Pancreas (tissue), 10 donors: ENCODE results near the gene C5orf63. TPM values are rescaled to one million over a fixed set of nuclear protein-coding genes. Genes with fewer than 3 reads are reported as not detected.
"Not testable (repeated sequence)": the region's sequence is repeated elsewhere in the genome, so short reads cannot be mapped to it uniquely, and the experiment has no call there.

Experiments used
- ATAC-seq, 4 donors: fragments of 200-7000 bp; cut with Tn5 transposase; one replicate each; pipeline versions ENCODE4 v1.8.0 to v1.9.1; 2020; ENCODE audit warnings: mild to moderate bottlenecking in 4 of 4, moderate library complexity in 4 of 4
- DNase-seq, 6 donors: peaks; one replicate each; pipeline ENCODE4 v3.0.0-alpha.2; 2020
- FAIRE-seq: peaks from 2 replicates; lab custom pipeline; 2012; peaks lifted over from hg19 to GRCh38; lab: Jason Lieb, UNC
- H3K27ac ChIP-seq, 4 donors: fragments of 200-600 bp; sonication (generic); 1 replicate in 3 of 4; 2 replicates in 1 of 4; pipeline versions ENCODE4 v1.5.0 to v1.8.0; 2020
- H3K27me3 ChIP-seq, 4 donors: fragments of 200-600 bp; one replicate each; pipeline ENCODE4 v1.8.0; 2021
- H3K36me3 ChIP-seq, 3 donors: fragments of 200-600 bp; sonication (generic) in 1 of 3; one replicate each; pipeline versions ENCODE4 v1.5.0 to v1.8.0; 2020 to 2021
- H3K4me1 ChIP-seq, 3 donors: fragments of 200-600 bp; one replicate each; pipeline ENCODE4 v1.8.0; 2021
- H3K4me3 ChIP-seq, 4 donors: fragments of 200-600 bp; sonication (generic) in 2 of 4; one replicate each; pipeline versions ENCODE4 v1.5.0 to v1.8.0; 2020 to 2021
- H3K9me3 ChIP-seq, 4 donors: fragments of 200-600 bp; one replicate each; pipeline ENCODE4 v1.8.0; 2021
- WGBS, 2 donors: extraction: QIAGEN DNeasy Blood & Tissue Kit; methylation state at CpG; one replicate each; pipeline ENCODE4 v1.1.7; 2013; 5-methylcytosine and 5-hydroxymethylcytosine counted together
- intact Hi-C, 3 donors: fragments of 100-400 bp; cut with DNase I; formaldehyde crosslinking; loops; one replicate each; pipeline versions ENCODE4 v1.11.1 to v1.14.2; 2022
- polyA plus RNA-seq, 2 donors: library from polyadenylated mRNA; stranded (reverse); fragments of 200-250 nt; gene quantifications; one replicate each; pipeline ENCODE4 v1.2.3, GENCODE V29; 2013
- total RNA-seq, 6 donors: library from RNA; stranded (reverse); fragmentation: NEBNext Ultra II Directional in 4 of 6; extraction: Animal tissue kit (Norgen Biotek cat#: 25700) in 4 of 6; gene quantifications; one replicate each; pipeline versions ENCODE4 v1.2.1 to v1.2.4, GENCODE V29; 2021 to 2023
- TF ChIP-seq, protein P1 (sequence below), 4 donors: fragments of 200-600 bp; sonication (generic) in 3 of 4; IDR thresholded peaks; one replicate each; pipeline versions ENCODE4 v1.5.0 to v1.8.0; 2021; ENCODE audit warnings: antibody characterized with exemption in 4 of 4
- donor health status: healthy with polysubstance abuse.
- donor health status: DM: no; HTN: no; CAD: no; lungs with moderate emphysema.
- donor health status: DM: no; HTN: no; CAD: no.
- donor health status: control.
- donor health status: control.
- donor health status: Bipolar disorder and iron deficiency.
- donor health status: DM: yes; HTN: yes; CAD: no.
- donor health status: DM: no; HTN: no; CAD: no.
- donor health status: DM: no; HTN: no; CAD: no.
- donor health status: DM: yes; HTN: yes; CAD: no.

C5orf63 gene
- total and polyA plus RNA-seq, 8 donors = 1.6 to 8.8 (median 3.5) TPM

DNA sequence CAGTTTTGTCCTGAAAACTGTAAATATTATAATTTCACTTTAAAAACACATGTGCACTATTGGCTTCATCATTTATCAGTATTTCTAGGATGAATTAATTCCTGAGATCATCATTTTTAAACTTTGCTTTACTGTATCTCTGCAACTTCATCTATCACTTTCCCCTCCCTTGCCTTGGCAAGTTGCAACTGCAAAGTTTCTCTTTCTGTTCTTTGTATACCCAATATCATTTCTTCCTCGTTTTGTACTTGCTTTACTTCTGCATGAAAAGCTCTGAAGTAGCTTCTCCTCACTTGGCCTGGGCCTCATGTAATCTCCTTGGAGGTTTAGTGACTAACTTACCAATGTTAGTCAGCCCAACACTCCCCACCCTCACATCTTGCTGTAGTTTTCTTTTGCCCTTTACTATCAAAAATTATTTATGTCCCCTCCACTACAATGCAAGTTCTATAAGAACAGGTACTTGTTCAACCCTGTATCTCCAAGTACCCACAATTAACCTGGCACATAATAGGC, 12.8 kb downstream of the C5orf63 start:
- Histone ChIP-seq H3K4me1 (no peaks in the 10 kb centered on the region), H3K4me3 (no peak overlapping the region), H3K9me3 (no peaks in the 10 kb centered on the region), H3K27ac (no peak overlapping the region), H3K27me3 (no peaks in the 10 kb centered on the region), H3K36me3 (no peaks in the 10 kb centered on the region)
- WGBS, 2 donors = 50 to 59% methylated on average over 1 of the region's 1 CpG
- TF ChIP-seq, protein P1, sequence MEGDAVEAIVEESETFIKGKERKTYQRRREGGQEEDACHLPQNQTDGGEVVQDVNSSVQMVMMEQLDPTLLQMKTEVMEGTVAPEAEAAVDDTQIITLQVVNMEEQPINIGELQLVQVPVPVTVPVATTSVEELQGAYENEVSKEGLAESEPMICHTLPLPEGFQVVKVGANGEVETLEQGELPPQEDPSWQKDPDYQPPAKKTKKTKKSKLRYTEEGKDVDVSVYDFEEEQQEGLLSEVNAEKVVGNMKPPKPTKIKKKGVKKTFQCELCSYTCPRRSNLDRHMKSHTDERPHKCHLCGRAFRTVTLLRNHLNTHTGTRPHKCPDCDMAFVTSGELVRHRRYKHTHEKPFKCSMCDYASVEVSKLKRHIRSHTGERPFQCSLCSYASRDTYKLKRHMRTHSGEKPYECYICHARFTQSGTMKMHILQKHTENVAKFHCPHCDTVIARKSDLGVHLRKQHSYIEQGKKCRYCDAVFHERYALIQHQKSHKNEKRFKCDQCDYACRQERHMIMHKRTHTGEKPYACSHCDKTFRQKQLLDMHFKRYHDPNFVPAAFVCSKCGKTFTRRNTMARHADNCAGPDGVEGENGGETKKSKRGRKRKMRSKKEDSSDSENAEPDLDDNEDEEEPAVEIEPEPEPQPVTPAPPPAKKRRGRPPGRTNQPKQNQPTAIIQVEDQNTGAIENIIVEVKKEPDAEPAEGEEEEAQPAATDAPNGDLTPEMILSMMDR (IDR thresholded peaks at IDR 0.05) = no peak
- ATAC-seq (no peak), FAIRE-seq (no peak), DNase-seq (no peak)
- intact Hi-C loops = no loop called here

DNA sequence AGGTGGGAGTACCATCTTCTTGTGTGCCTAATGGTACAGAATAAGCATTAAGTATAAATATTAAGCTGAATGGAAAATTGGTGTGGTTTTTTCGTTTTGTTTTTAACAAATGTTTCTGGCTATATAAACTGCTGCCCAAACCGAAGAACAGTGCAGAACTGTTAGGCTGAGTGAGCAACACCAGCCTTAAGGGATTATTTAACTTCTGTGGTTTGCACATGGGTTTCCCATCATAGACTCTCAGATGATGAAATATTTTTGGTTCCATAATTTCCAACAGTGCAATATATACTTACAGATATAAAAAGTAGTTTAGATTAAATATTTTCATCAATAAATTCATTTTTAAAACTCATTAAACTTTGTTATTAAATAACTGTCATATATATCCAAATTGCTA, 16.4 kb downstream of the C5orf63 start:
- H3K27me3 ChIP-seq = no peaks in the 10 kb centered on the region
- no peak overlapping the region for H3K27ac ChIP-seq
- no peak overlapping the region for H3K4me3 ChIP-seq
- 72 to 73% methylated on average over 2 of the region's 2 CpGs for WGBS, 2 donors
- no peak for FAIRE-seq
- no peaks in the 10 kb centered on the region for H3K9me3 ChIP-seq
- intact Hi-C loops = no loop called here
- ATAC-seq = no peak
- H3K36me3 ChIP-seq = peaks cover 0 to 4% (median 0%) of the 10 kb centered on the region in 3 donors
- no peak for DNase-seq
- H3K4me1 ChIP-seq = no peaks in the 10 kb centered on the region
- TF ChIP-seq, protein P1 (IDR thresholded peaks at IDR 0.05) = no peak

DNA sequence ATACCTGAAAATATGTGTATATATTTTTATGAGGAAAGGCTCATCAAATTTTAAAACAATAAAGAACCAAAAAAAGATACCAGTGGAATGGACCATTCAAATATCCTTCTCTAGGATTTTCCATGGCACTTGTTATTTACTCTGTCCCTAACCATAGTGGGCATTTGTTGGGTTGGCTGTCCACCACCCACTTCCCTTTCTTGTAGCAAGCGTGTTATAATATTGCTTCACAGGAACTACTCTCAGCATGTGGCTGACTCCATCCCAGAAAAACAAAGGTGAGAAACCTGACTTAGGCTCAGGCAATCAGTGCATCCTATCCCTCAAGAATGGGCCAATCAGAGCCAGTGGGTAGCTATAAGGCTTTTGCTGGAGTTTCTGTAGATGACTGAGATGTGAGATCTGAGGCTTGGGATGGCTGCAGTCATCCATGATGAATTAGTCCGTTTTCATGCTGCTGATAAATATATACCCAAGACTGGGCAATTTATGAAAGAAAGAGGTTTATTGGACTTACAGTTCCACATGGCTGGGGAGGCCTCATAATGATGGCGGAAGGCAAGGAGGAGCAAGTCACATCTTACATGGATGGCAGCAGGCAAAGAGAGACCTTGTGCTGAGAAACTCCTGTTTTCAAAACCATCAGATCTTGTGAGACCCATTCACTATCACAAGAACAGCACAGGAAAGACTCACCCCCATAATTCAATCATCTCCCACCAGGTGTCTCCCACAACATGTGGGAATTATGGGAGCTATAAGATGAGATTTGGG, 17.2 kb downstream of the C5orf63 start:
- 91 to 94% methylated on average over 3 of the region's 3 CpGs for WGBS, 2 donors
- Histone ChIP-seq H3K36me3 (peaks cover 0 to 9% (median 0%) of the 10 kb centered on the region in 3 donors), H3K4me3 (no peak overlapping the region), H3K27me3 (no peaks in the 10 kb centered on the region), H3K9me3 (no peaks in the 10 kb centered on the region), H3K27ac (no peak overlapping the region), H3K4me1 (no peaks in the 10 kb centered on the region)
- intact Hi-C loops = no loop called here
- no peak for DNase-seq
- FAIRE-seq = no peak
- no peak for ATAC-seq
- TF ChIP-seq, protein P1 (IDR thresholded peaks at IDR 0.05) = no peak

DNA sequence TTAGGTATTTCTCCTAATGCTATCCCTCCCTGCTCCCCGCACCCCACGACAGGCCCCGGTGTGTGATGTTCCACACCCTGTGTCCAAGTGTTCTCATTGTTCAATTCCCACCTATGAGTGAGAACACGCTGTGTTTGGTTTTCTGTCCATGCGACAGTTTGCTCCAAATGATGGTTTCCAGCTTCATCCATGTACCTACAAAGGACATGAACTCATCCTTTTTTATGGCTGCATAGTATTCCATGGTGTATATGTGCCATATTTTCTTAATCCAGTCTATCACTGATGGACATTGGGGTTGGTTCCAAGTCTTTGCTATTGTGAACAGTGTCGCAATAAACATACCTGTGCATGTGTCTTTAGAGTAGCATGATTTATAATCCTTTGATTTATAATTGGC, 19.8 kb downstream of the C5orf63 start:
- H3K9me3 ChIP-seq, ATAC-seq, H3K27ac ChIP-seq, H3K4me1 ChIP-seq, H3K36me3 ChIP-seq, FAIRE-seq, H3K4me3 ChIP-seq, intact Hi-C loops, H3K27me3 ChIP-seq, DNase-seq: not testable (repeated sequence)
- WGBS, 2 donors = 96 to 98% methylated on average over 6 of the region's 6 CpGs

DNA sequence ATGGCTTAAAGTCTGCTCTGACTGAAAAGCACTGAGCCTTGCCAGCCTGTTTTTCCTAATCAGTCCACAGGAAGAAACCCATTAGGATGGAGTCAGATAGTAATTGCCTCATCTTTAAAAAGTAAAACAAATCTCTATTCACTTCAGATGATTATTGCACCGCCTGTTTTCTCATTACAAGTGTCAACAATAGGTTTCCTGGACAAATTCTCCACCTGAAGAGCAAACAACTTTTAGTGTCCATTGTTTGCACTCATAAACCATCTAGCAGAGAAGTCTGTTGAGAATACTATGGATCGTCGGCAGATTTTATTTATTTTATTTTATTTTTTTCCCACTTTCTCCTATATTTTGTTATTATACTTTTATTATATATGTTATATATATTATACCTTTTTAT, 20.3 kb downstream of the C5orf63 start:
- 93 to 97% methylated on average over 3 of the region's 3 CpGs for WGBS, 2 donors
- no peaks in the 10 kb centered on the region for H3K9me3 ChIP-seq
- DNase-seq (no peak), FAIRE-seq (no peak), ATAC-seq (no peak)
- no peak overlapping the region for H3K4me3 ChIP-seq
- H3K4me1 ChIP-seq = no peaks in the 10 kb centered on the region
- peaks cover 0 to 9% (median 0%) of the 10 kb centered on the region in 3 donors for H3K36me3 ChIP-seq
- intact Hi-C loops = no loop called here
- TF ChIP-seq, protein P1 (IDR thresholded peaks at IDR 0.05) = no peak
- H3K27ac ChIP-seq = no peak overlapping the region
- H3K27me3 ChIP-seq = no peaks in the 10 kb centered on the region
